OCI-LY7 (cell line): ENCODE data around the gene TOP2A. TPM values are rescaled to one million over a fixed set of nuclear protein-coding genes. Genes with fewer than 3 reads are reported as not detected.

Experiments
- BruUV-seq: library from RNA; stranded (reverse); fragments of 400-500 nt; replicated peaks from 2 replicates; lab custom pipeline; 2021; lab: Mats Ljungman, UMichigan
- CTCF ChIA-PET: fragments of 300-600 bp; sonication (Branson Sonifier 250); formaldehyde crosslinking; loops from one replicate; lab custom pipeline; 2022; ENCODE audit warnings: antibody characterized with exemption; ENCODE audit not compliant: unreplicated experiment; lab: Charles Lee
- POLR2A ChIA-PET: fragments of 300-600 bp; sonication (Branson Sonifier 250); formaldehyde crosslinking; loops from one replicate; lab custom pipeline; 2022; ENCODE audit warnings: antibody characterized with exemption; lab: Charles Lee
- DNase-seq: peaks from one replicate; pipeline ENCODE4 v3.0.0-alpha.2; 2015; ENCODE audit warnings: low spot score
- H2AFZ ChIP-seq: fragments of 200-600 bp; sonication (generic), shearing (Covaris generic); 2 replicates; pipeline ENCODE4 v1.6.1; 2014; ENCODE audit warnings: mild to moderate bottlenecking, antibody characterized with exemption, low read length, moderate library complexity
- H3K27ac ChIP-seq: fragments of 200-600 bp; sonication (generic); 2 replicates; pipeline ENCODE4 v1.5.1; 2014; ENCODE audit warnings: mixed run types, low read depth, mild to moderate bottlenecking, moderate library complexity, low read length, inconsistent platforms; ENCODE audit not compliant: poor library complexity, severe bottlenecking
- H3K36me3 ChIP-seq: fragments of 200-600 bp; sonication (generic); 2 replicates; pipeline ENCODE4 v1.6.1; 2014; ENCODE audit warnings: mild to moderate bottlenecking, antibody characterized with exemption, low read length, moderate library complexity, mixed read lengths; ENCODE audit not compliant: insufficient read depth
- H3K4me1 ChIP-seq: fragments of 200-600 bp; sonication (generic); 2 replicates; pipeline ENCODE4 v1.5.1; 2014; ENCODE audit warnings: mild to moderate bottlenecking, low read length; ENCODE audit not compliant: insufficient read depth, poor library complexity, severe bottlenecking
- H3K4me2 ChIP-seq: fragments of 200-600 bp; sonication (generic); 2 replicates; pipeline ENCODE4 v1.6.1; 2014; ENCODE audit warnings: mild to moderate bottlenecking, low read length
- H3K4me3 ChIP-seq: fragments of 200-600 bp; sonication (generic); 2 replicates; pipeline ENCODE4 v1.5.1; 2014; ENCODE audit warnings: mild to moderate bottlenecking, low read depth, low read length; ENCODE audit not compliant: poor library complexity, severe bottlenecking
- H3K79me2 ChIP-seq: fragments of 200-600 bp; sonication (generic); 2 replicates; pipeline ENCODE4 v1.6.1; 2016; ENCODE audit warnings: low read depth, mild to moderate bottlenecking, low read length, moderate library complexity, mixed read lengths; ENCODE audit not compliant: insufficient read depth
- H3K9me2 ChIP-seq: fragments of 200-600 bp; sonication (generic); 2 replicates; pipeline ENCODE4 v1.6.1; 2016; ENCODE audit warnings: mild to moderate bottlenecking, low read length, mixed read lengths; ENCODE audit not compliant: insufficient read depth
- H3K9me3 ChIP-seq: fragments of 200-600 bp; sonication (generic); 2 replicates; pipeline ENCODE4 v1.6.1; 2014; ENCODE audit warnings: mild to moderate bottlenecking, mixed run types, low read length, mixed read lengths
- H4K20me1 ChIP-seq: fragments of 200-600 bp; sonication (generic); 2 replicates; pipeline ENCODE4 v1.6.1; 2014; ENCODE audit warnings: mild to moderate bottlenecking, antibody characterized with exemption, low read length, moderate library complexity, mixed read lengths; ENCODE audit not compliant: insufficient read depth
- CTCF ChIP-seq: fragments of 200-600 bp; sonication (generic); conservative IDR thresholded peaks from 2 replicates; pipeline ENCODE4 v1.5.1; 2014; ENCODE audit warnings: mild to moderate bottlenecking, antibody characterized with exemption, low read length, moderate library complexity, mixed read lengths
- EZH2phosphoT487 ChIP-seq: fragments of 200-600 bp; sonication (generic); IDR thresholded peaks from 2 replicates; pipeline ENCODE4 v1.6.1; 2018; ENCODE audit warnings: low read depth, borderline replicate concordance, mild to moderate bottlenecking, mixed run types, antibody characterized with exemption, low read length, moderate library complexity, mixed read lengths
- intact Hi-C: fragments of 100-400 bp; cut with micrococcal nuclease; formaldehyde crosslinking; loops from one replicate; pipeline ENCODE4 v1.10.0; 2022; ENCODE audit not compliant: unreplicated experiment
- total RNA-seq, 2 experiments: library from RNA; depleted of rRNA in 1 of 2; stranded (reverse); fragments of >200 nt in 1 of 2; shearing (Covaris generic) in 1 of 2; gene quantifications; 2 replicates each; pipeline ENCODE4 v1.2.3, GENCODE V29; 2014 to 2022

Gene TOP2A
- total RNA-seq, 2 experiments from 2014 or later = 293 to 340 TPM

- TF ChIP-seq EZH2phosphoT487 (no peak), CTCF (no peak)
- Histone ChIP-seq H4K20me1 (no peaks in the 10 kb centered on the region), H3K4me3 (no peak overlapping the region), H3K4me2 (no peak overlapping the region), H2AFZ (no peak overlapping the region), H3K36me3 (no peaks in the 10 kb centered on the region), H3K4me1 (no peaks in the 10 kb centered on the region), H3K27ac (no peak overlapping the region), H3K79me2 (no peaks in the 10 kb centered on the region), H3K9me3 (no peaks in the 10 kb centered on the region), H3K9me2 (no peaks in the 10 kb centered on the region)
- ChIA-PET CTCF (no interaction called here), POLR2A (interaction anchor here (0.8 kb wide), 1 partner anchor 62 kb away, joined by 3 read pairs; no protein-coding TSS in a partner anchor)
- intact Hi-C loops = no loop called here
- no peak for DNase-seq
- no TSS peak for BruUV-seq
These were observed 43.5 kb upstream of the TOP2A start for GRCh38 chr17:40460968-40461731.

- no peak for DNase-seq
- Histone ChIP-seq H3K36me3 (no peaks in the 10 kb centered on the region), H3K4me1 (no peaks in the 10 kb centered on the region), H3K9me2 (no peaks in the 10 kb centered on the region), H4K20me1 (no peaks in the 10 kb centered on the region), H3K4me3 (no peak overlapping the region), H3K4me2 (no peak overlapping the region), H3K79me2 (no peaks in the 10 kb centered on the region), H3K9me3 (no peaks in the 10 kb centered on the region), H2AFZ (no peak overlapping the region), H3K27ac (no peak overlapping the region)
- ChIA-PET POLR2A (no interaction called here), CTCF (no interaction called here)
- no peak for TF ChIP-seq EZH2phosphoT487
- no peak for TF ChIP-seq CTCF
- BruUV-seq = no TSS peak
- intact Hi-C loops = no loop called here
These were observed 42.9 kb upstream of the TOP2A start for GRCh38 chr17:40460604-40460967.
